GM19452 (cell line): ENCODE results near the gene SEC22B.
A peak's percentile ranks its signal among the peaks of the same experiment; 100 is the strongest.
"Not testable (repeated sequence)": the region's sequence is repeated elsewhere in the genome, so short reads cannot be mapped to it uniquely, and the experiment has no call there.

Experiments used
- ATAC-seq: cut with Tn5 transposase; IDR thresholded peaks from one replicate; pipeline ENCODE4 v1.9.1; 2021; ENCODE audit not compliant: unreplicated experiment

Gene SEC22B

GRCh38 chr1:120176092-120176855 lies at the start of gene SEC22B:
Gene SEC22B, minus strand, starts transcription at chr1:120176520. Its CDS starts 139 bp downstream, at chr1:120176381.
- ATAC-seq: peak; percentile 97

- ATAC-seq: not testable (repeated sequence)
Measured at GRCh38 chr1:120217933-120218332, 41.6 kb upstream of the SEC22B start.

- not testable (repeated sequence) for ATAC-seq
Measured at GRCh38 chr1:120217175-120217929, 41.0 kb upstream of the SEC22B start.

GRCh38 chr1:120213606-120214005 lies 37.3 kb upstream of the SEC22B start:
- ATAC-seq: not testable (repeated sequence)

GRCh38 chr1:120210754-120211153 lies 34.4 kb upstream of the SEC22B start:
- not testable (repeated sequence) for ATAC-seq

- ATAC-seq: not testable (repeated sequence)
Measured at GRCh38 chr1:120196863-120197775, 20.8 kb upstream of the SEC22B start.

- ATAC-seq: not testable (repeated sequence)
Measured at GRCh38 chr1:120188626-120189025, 12.3 kb upstream of the SEC22B start.

GRCh38 chr1:120182176-120182707 lies 5.9 kb upstream of the SEC22B start:
- not testable (repeated sequence) for ATAC-seq

GRCh38 chr1:120179811-120180690 lies 3.7 kb upstream of the SEC22B start:
- ATAC-seq: not testable (repeated sequence)

GRCh38 chr1:120178799-120179756 lies 2.8 kb upstream of the SEC22B start:
- no peak for ATAC-seq

GRCh38 chr1:120178058-120178457 lies 1.7 kb upstream of the SEC22B start:
- not testable (repeated sequence) for ATAC-seq

- not testable (repeated sequence) for ATAC-seq
Measured at GRCh38 chr1:120175688-120176087, 632 bp downstream of the SEC22B start.

GRCh38 chr1:120164761-120165160 lies 11.6 kb downstream of the SEC22B start:
- not testable (repeated sequence) for ATAC-seq

GRCh38 chr1:120162015-120162414 lies 14.3 kb downstream of the SEC22B start:
- not testable (repeated sequence) for ATAC-seq

- ATAC-seq: not testable (repeated sequence)
Measured at GRCh38 chr1:120158495-120158894, 17.8 kb downstream of the SEC22B start.

GRCh38 chr1:120158086-120158485 lies 18.2 kb downstream of the SEC22B start:
- ATAC-seq: not testable (repeated sequence)

GRCh38 chr1:120150138-120150822 lies 26.0 kb downstream of the SEC22B start:
- not testable (repeated sequence) for ATAC-seq
